SU-DHL-6 (cell line): Measurements from ENCODE around the gene PLAU.

Source experiments
- CTCF ChIP-seq: fragments of 200-600 bp; sonication (generic); IDR thresholded peaks from one replicate; pipeline ENCODE4 v1.5.1; 2017; ENCODE audit warnings: antibody characterized with exemption, mild to moderate bottlenecking, low read length, moderate library complexity; ENCODE audit not compliant: insufficient read depth, poor library complexity, severe bottlenecking
- EZH2phosphoT487 ChIP-seq: fragments of 200-600 bp; sonication (generic), shearing (Covaris generic); conservative IDR thresholded peaks from 2 replicates; pipeline ENCODE4 v1.6.1; 2018; ENCODE audit warnings: mild to moderate bottlenecking, antibody characterized with exemption, low read length, moderate library complexity, mixed read lengths

- TF ChIP-seq CTCF (no peak), EZH2phosphoT487 (no peak)
These were observed 43.7 kb upstream of the PLAU start for GRCh38 chr10:73867126-73867807.
